GM18867 (cell line): Measurements from ENCODE around the gene NHLH2.

Experiments used
- ATAC-seq: cut with Tn5 transposase; IDR thresholded peaks from one replicate; pipeline ENCODE4 v1.9.1; 2021; ENCODE audit warnings: mild to moderate bottlenecking, moderate library complexity; ENCODE audit not compliant: unreplicated experiment

Gene NHLH2

DNA sequence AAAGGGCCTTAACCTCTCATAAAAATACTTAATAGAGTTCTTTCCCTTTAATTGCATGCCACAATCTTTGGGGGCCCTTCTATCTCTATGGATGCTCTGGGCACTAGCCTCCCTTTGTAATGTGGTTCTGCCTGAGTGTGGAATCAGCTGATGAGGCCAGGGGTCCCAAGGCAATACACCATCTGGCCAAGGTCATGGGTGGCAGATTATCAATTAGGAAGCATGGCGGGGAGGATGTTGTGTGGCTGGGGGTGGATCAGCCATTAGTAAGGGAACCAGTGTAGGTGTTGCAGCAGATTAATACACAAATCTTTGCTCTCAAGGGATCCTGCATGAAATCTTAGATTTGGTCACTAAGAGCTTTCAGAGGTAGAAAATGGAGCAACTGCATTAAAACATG is 35.3 kb downstream of the NHLH2 start:
- no peak for ATAC-seq

DNA sequence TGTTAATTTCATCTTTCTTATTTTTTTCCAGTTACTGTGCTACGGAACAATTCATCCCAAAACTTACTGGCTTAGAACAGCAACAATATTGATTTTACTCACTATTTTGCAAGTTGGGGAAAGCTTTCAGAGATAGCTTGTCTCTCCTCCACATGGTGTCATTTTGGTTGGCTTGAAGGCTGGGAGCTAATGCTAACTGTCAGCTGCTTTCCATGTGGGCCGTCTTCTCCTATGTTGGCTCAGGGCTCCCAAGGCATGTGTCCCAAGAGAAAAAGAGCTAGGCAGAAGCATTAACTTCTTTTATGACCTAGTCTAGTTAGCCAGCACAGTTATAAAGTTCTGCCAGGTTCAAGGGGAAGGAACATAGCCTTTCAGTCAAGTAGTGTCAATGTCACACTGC is 38.5 kb downstream of the NHLH2 start:
- ATAC-seq, result no peak

DNA sequence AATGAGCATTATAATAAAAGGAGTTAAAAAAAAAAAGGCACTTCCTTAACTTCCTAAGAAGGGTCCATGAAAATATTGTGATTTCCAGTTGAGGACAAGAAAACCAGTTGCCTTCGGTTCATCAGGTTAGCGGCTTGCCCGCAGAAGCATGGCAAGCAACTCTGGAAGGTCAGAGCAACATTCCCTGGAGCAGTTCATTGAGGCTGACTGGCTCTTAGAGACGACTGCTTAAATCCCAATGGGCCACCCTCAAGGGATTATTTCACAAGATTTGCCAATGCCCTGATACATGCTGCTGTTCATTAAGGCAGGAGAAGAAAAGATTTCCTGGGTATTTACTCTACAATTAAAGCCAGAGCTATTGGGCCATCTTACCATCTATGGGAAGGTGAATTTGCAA is 43.4 kb downstream of the NHLH2 start:
- no peak for ATAC-seq

DNA sequence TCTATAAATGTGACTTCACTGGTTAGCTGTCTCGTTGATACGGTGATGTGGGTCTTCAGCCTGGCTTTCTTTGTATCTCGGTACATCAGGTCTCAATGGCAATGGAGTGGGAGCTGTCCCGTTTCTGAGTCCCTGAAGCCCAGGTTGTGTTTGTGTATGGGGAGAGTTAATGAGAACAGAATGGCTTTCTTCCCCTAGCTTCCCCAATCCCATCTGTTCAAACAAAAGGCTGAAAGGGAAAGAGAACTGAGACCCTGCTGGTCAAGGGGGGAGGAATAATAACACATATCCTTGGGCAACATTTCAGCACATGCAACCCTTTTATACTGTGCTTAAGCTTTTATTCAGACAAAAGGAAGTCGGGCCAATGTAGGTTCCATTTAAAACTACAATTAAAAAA is 44.0 kb downstream of the NHLH2 start:
- no peak for ATAC-seq

DNA sequence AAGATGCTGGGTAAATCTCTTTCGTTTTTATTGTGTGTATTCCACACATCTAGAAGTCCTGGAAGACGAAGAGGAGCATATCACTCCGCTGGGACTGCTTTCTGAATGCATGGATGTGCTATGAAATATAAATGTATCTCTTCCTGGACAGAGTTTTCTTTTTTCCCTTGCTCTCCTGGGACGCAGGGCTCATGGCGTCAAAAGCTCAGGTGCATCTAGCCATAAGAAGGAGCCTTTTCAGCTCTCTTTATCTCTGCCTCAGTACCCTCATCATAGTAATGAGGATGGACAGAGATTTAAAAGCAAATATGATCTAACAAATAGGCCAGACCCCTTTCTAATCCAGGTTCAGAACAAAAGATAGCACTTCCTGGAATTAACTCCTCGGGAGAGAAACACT is 44.9 kb downstream of the NHLH2 start:
- ATAC-seq, result no peak

DNA sequence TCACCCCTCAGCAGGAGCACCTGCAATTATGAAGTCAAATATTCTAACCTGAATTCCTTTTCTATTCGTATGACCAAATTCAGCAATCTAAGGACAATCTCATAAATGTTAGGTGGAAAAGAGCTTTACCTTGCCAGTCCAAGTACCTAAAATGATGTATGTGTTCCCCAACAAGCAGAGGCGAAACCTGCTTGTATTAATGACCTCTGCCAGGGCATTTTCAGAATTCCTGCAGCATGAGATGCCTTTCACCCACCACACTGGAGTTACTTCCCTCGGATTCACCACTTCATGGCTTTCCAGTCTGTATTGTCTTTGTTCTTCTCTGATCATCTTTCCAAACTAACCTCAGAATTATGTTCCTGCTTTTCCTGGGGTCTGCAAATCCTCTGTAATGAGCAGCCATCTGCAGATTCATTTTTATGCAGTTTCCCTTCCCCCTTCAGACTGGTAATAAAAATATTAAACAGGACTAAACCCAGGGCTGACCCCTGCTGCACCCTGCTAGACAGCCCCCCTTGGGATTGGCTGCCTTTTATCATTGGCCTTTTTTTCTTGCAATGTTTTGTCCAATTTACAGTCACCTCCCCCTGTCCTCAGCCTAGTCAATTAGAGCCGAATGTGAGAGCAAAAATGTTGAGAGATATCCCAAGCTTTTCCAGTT is 45.8 kb downstream of the NHLH2 start:
- no peak for ATAC-seq

DNA sequence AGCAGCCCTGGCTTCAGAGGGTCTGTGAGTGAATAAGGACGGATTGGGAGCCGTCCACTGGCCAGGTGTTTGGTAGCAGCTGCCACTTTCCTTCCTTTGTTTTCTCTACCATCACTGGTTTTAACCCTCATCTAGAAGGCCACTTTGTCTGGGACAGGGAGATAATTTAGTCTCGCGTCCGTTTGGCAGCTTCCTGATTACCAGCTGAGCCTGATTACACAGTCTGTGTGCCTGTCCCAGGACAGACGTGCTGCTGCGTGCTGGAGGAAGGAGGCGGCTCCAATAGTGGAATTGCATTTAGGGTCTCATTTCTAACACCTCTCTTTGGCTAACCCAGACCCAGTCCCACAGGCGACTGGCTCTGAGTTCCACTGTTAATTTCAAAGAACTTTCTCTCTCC is 47.8 kb downstream of the NHLH2 start:
- ATAC-seq, result no peak

DNA sequence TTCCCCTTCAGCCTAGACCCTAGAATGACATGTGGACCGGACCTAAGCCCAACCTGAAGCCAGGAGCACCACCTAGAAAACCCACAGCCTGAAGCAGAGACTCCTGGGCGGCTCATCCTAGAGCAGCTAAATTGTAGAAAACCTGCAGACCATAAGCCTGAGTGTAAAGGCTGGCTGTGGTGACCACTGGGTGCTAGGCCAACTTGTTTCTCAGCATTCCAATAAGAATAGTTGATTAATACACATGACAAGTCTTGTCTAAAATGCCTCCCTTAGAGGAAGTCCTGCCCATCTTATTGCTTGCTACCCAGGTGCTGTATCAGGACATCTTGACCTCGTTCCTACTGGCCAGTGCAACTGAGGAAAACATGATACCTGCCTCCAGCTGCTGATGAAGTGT is 49.1 kb downstream of the NHLH2 start:
- no peak for ATAC-seq

DNA sequence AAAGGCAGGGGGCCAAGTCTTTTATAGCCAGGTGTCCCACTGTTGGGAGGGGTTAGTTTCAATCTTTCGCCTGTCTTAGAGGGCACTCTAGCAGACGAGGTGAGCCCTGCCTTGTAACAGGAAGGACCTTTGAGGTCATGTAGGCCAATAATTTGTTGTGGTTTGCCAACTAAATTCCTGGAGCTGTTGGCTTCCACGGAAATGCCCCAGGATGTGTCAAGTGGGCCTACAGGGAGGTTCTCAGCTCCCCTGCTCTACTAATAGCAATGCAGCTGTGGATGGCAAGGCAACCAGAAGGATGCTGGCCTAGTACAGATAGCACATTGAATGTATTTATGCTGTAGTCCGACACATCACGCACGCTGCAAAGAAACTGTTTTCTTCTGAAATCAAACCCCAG is 50.1 kb downstream of the NHLH2 start:
- ATAC-seq, result no peak

DNA sequence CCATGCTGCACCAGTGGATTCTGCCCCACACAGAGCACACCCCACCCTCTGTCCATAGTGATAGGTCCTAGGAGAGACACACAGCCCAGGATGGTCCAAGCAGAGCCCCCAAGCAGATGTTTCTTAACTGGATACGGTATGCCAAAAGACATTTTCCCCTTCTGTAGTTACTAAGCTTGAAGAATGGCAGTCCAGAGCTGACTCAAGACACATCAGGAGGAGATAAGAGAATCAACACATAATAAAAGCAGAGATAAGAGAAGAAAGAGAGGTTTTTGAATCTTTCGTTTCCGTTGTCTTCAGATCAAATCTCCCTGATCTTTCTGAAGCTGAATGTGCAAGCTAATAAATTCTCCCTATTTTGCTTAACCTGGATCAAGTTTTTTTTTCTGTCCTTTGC is 50.6 kb downstream of the NHLH2 start:
- no peak for ATAC-seq
